Left lung (tissue), 10 donors: ENCODE data around the gene PATL2. TPM values are rescaled to one million over a fixed set of nuclear protein-coding genes. Genes with fewer than 3 reads are reported as not detected.

Experiments used
- ATAC-seq: fragments of 200-7000 bp; cut with Tn5 transposase; one replicate; pipeline ENCODE4 v1.9.1; 2020; ENCODE audit warnings: moderate library complexity
- DNase-seq, 4 donors: peaks; one replicate each; pipeline ENCODE4 v3.0.0-alpha.2; 2013 to 2020
- H3K27ac ChIP-seq, 2 donors: fragments of 200-600 bp; sonication (generic) in 1 of 2; one replicate each; pipeline versions ENCODE4 v1.5.0 to v1.8.0; 2020 to 2021
- H3K27me3 ChIP-seq, 2 donors: fragments of 200-600 bp; sonication (generic) in 1 of 2; one replicate each; pipeline versions ENCODE4 v1.5.0 to v1.8.0; 2020 to 2021
- H3K36me3 ChIP-seq, 2 donors: fragments of 200-600 bp; sonication (generic) in 1 of 2; one replicate each; pipeline versions ENCODE4 v1.5.0 to v1.8.0; 2020 to 2021
- H3K4me1 ChIP-seq, 2 donors: fragments of 200-600 bp; one replicate each; pipeline ENCODE4 v1.8.0; 2021
- H3K4me3 ChIP-seq, 2 donors: fragments of 200-600 bp; sonication (generic) in 1 of 2; one replicate each; pipeline versions ENCODE4 v1.5.0 to v1.8.0; 2020 to 2021; ENCODE audit warnings: mild to moderate bottlenecking in 1 of 2
- H3K9me3 ChIP-seq, 2 donors: fragments of 200-600 bp; sonication (generic) in 1 of 2; one replicate each; pipeline versions ENCODE4 v1.5.0 to v1.8.0; 2020 to 2021
- intact Hi-C, 2 donors: fragments of 100-400 bp; cut with DNase I; formaldehyde crosslinking; loops; one replicate each; pipeline versions ENCODE4 v1.11.2 to v1.14.2; 2022
- polyA plus RNA-seq, 6 donors: library from polyadenylated mRNA; unstranded; fragments of 120-200 nt; gene quantifications; one replicate each; pipeline ENCODE4 v1.2.1, GENCODE V29; 2013; ENCODE audit not compliant: insufficient read length in 6 of 6
- total RNA-seq, 2 donors: library from RNA; stranded (reverse); fragmentation: NEBNext Ultra II Directional; extraction: Animal tissue kit (Norgen Biotek cat#: 25700); gene quantifications; one replicate each; pipeline ENCODE4 v1.2.1, GENCODE V29; 2021
- TF ChIP-seq, protein P1 (sequence below), 2 donors: fragments of 200-600 bp; sonication (generic) in 1 of 2; IDR thresholded peaks; one replicate each; pipeline versions ENCODE4 v1.5.0 to v1.8.0; 2021; ENCODE audit warnings: antibody characterized with exemption in 2 of 2
- donor health status: DM: no; HTN: yes; CAD: no.
- donor health status: DM: no; HTN: no; CAD: no.

The PATL2 gene
- total and polyA plus RNA-seq, 8 donors, result 0.88 to 3.8 (median 1.1) TPM

DNA sequence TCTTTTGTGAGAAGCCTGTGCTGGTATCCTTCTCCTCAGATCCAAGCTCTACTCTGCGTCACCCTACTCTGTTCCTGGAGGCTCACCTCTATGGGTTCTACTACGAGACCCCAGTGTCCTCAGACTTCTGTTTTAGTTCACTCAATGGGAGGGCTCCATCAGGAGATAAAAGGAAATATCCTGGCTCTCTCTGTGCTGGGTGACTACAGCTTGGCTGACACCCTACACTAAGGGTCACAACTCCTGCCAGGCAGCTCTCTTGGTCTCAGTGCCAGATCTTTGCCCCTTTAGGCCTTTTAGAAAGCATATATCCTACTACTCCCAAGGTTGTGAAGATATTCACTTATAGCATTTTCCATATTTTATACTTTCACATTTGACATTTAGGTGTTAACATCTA is 94.1 kb downstream of the PATL2 start:
- peaks cover 0 to 100% of the 10 kb centered on the region in 2 donors for H3K36me3 ChIP-seq
- H3K4me1 ChIP-seq, result no peaks in the 10 kb centered on the region
- DNase-seq (no peak), ATAC-seq (no peak)
- no peaks in the 10 kb centered on the region for H3K9me3 ChIP-seq
- no peak overlapping the region for H3K4me3 ChIP-seq
- H3K27me3 ChIP-seq, result no peaks in the 10 kb centered on the region
- TF ChIP-seq, protein P1, sequence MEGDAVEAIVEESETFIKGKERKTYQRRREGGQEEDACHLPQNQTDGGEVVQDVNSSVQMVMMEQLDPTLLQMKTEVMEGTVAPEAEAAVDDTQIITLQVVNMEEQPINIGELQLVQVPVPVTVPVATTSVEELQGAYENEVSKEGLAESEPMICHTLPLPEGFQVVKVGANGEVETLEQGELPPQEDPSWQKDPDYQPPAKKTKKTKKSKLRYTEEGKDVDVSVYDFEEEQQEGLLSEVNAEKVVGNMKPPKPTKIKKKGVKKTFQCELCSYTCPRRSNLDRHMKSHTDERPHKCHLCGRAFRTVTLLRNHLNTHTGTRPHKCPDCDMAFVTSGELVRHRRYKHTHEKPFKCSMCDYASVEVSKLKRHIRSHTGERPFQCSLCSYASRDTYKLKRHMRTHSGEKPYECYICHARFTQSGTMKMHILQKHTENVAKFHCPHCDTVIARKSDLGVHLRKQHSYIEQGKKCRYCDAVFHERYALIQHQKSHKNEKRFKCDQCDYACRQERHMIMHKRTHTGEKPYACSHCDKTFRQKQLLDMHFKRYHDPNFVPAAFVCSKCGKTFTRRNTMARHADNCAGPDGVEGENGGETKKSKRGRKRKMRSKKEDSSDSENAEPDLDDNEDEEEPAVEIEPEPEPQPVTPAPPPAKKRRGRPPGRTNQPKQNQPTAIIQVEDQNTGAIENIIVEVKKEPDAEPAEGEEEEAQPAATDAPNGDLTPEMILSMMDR (IDR thresholded peaks at IDR 0.05), result no peak
- intact Hi-C loops, result no loop called here
- H3K27ac ChIP-seq, result no peak overlapping the region

Other genes with a start within 250 kb of the PATL2 start
- gene EIF3J, start 174.2 kb downstream of the PATL2 start, total RNA-seq, result 10 to 100 TPM; 58.9 to 77.1 TPM
- gene EIF3J, start 174.2 kb downstream of the PATL2 start, polyA plus RNA-seq, result 100 to 1,000 TPM in 2 of 6 donors, 10 to 100 TPM in 4; 83.1 to 102 (median 97.6) TPM
- gene SPG11, start 47.7 kb downstream of the PATL2 start, total RNA-seq, result 10 to 100 TPM; 72.6 to 92.5 TPM
- gene SPG11, start 47.7 kb downstream of the PATL2 start, polyA plus RNA-seq, result 10 to 100 TPM; 80.0 to 86.2 (median 83.2) TPM
- gene B2M, start 194 bp upstream of the PATL2 start, total RNA-seq, result 1,000 to 10,000 TPM; 4,127 to 5,072 TPM
- gene B2M, start 194 bp upstream of the PATL2 start, polyA plus RNA-seq, result 1,000 to 10,000 TPM; 1,154 to 1,667 (median 1,413) TPM
- 10 to 100 TPM; 26.6 to 30.8 TPM for gene TRIM69, start 25.2 kb upstream of the PATL2 start, total RNA-seq
- 10 to 100 TPM; 15.5 to 24.5 (median 22.2) TPM for gene TRIM69, start 25.2 kb upstream of the PATL2 start, polyA plus RNA-seq
- not detected for gene TERB2, start 245.4 kb upstream of the PATL2 start, total RNA-seq
- not detected for gene TERB2, start 245.4 kb upstream of the PATL2 start, polyA plus RNA-seq